GM18499 (cell line): ENCODE measurements around the gene UFC1.

Experiments used
- ATAC-seq: cut with Tn5 transposase; IDR thresholded peaks from one replicate; pipeline ENCODE4 v1.9.1; 2021; ENCODE audit warnings: moderate number of reproducible peaks; ENCODE audit not compliant: insufficient read depth, unreplicated experiment

The UFC1 gene

GRCh38 chr1:161132410-161133219 is 21.2 kb upstream of the UFC1 start, which contains the start of gene DEDD:
Gene DEDD (minus strand): TSS chr1:161132667. CDS start chr1:161124462, 8,205 bp downstream.
- ATAC-seq: peak; percentile 95

- no peak for ATAC-seq
Observed at GRCh38 chr1:161133220-161133740, 20.5 kb upstream of the UFC1 start.

DNA sequence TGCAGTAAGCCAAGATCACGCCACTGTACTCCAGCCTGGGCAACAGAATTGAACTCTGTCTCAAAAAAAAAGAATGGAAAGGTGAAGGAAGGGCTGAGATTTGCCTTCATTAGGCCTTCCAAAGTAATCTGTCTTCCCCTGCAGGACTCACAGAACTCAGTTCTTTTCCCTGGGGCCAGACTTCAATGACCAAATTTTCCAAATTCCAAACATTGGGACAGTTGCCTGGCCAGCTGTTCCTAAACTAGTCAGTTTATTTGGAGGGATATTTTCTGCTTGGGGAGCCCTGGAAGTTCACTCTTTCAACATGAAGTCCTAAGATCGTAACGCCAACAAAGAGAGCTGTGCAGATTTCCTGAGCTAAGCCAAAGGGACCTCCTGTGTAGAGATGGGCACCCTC is 15.9 kb upstream of the UFC1 start:
- ATAC-seq: no peak

DNA sequence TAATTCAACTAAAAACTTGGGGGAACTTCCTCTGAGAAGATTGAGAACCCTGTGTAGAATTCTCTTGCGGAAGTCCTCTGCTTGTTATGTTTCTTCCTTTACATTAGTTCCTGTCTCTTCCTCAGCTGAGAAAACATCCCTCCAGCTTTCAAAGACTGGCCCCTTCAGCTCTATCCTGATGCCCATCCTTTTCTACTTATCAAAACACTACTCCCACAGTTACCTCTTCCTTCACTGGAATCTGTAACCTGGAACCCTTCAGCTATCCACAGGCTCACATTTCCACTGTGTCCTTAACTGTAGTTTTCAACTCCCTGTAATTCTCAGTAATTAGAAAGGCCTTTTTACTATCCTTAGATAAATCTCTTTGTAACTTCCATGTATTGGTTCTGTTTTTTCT is 15.3 kb upstream of the UFC1 start:
- no peak for ATAC-seq

DNA sequence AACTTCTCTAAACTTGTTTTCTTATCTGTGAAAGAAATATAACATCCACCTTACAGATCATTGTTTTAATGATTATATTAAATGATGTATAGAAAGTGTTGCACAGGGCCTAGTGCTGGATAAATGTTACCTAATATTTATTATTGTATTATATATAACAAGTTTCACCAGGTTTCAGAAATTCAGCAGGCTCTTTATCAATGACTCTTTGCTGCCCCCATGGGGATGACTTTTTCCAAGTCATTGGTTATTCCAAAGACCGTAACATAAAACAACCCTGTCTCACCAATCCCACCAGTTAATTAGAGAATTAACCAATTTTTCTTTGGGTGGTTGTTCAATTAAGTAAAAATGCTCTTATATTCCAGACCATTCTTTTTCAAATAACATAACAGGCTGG is 14.0 kb upstream of the UFC1 start:
- no peak for ATAC-seq

DNA sequence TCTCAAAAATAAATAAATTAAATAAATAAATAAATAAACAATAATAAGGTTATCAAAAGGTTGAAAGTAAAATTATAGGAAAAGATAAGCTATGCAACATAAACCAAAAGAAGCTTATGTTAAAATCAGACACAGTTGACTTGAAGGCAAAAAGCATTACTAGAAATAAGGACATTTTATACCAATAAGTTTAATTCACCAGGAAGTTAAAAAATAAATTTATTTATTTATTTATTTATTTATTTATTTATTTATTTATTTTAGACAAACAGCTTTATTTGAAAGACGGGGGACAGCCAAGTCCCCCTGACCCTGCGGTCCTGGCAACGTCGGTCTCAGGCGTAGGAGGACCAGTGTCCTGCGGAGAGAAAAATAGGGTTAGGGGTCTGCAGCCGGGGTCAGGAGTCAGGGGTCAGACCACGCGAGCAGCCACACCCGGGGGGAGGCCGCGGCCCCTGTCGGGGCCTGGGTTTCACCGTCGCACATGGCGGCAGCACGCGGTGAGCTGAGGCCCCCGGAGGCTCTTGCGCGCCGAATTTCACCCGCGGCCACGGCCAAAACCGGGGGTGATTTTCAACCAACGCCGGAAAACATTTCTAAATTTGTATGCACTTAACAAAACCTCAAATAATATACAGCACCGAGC is 12.9 kb upstream of the UFC1 start:
- ATAC-seq: no peak

GRCh38 chr1:161145832-161146231 is 7.9 kb upstream of the UFC1 start:
- ATAC-seq: no peak

GRCh38 chr1:161153176-161153575 is 602 bp upstream of the UFC1 start:
- ATAC-seq: no peak

- no peak for ATAC-seq
Observed at GRCh38 chr1:161157867-161158266, 4.1 kb downstream of the UFC1 start.

GRCh38 chr1:161158316-161159010 is 4.7 kb downstream of the UFC1 start:
- ATAC-seq: no peak

GRCh38 chr1:161159087-161159912 is 5.5 kb downstream of the UFC1 start, which contains the start of gene USP21:
Gene USP21 (plus strand): TSS chr1:161159500. CDS start chr1:161160641, 1,141 bp downstream.
- ATAC-seq: peak; percentile 54

GRCh38 chr1:161159913-161160243 is 6.1 kb downstream of the UFC1 start:
- no peak for ATAC-seq

DNA sequence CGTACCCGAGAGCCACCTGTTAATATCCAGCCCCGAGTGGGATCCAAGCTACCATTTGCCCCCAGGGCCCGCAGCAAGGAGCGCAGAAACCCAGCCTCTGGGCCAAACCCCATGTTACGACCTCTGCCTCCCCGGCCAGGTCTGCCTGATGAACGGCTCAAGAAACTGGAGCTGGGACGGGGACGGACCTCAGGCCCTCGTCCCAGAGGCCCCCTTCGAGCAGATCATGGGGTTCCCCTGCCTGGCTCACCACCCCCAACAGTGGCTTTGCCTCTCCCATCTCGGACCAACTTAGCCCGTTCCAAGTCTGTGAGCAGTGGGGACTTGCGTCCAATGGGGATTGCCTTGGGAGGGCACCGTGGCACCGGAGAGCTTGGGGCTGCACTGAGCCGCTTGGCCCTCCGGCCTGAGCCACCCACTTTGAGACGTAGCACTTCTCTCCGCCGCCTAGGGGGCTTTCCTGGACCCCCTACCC is 6.9 kb downstream of the UFC1 start:
- no peak for ATAC-seq

DNA sequence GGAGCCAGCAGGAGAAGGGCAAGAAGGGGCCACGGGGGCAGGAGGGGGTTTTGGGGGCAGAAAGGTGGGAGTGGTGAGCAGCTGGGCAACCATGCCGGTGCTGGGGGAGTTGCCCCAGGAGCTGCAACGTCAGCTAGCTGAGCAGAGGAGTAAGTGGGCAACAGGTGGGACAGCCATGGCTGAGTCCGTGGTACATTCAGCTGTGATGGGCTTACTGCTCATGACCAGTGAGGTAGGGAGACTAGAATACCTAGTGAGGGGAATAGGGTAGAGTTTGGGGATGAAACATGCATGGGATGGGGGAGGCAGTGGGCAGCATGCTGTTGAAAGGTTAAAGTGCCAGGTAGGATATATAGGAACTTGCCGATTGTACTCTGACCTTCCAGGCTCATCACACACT is 7.9 kb downstream of the UFC1 start:
- no peak for ATAC-seq

DNA sequence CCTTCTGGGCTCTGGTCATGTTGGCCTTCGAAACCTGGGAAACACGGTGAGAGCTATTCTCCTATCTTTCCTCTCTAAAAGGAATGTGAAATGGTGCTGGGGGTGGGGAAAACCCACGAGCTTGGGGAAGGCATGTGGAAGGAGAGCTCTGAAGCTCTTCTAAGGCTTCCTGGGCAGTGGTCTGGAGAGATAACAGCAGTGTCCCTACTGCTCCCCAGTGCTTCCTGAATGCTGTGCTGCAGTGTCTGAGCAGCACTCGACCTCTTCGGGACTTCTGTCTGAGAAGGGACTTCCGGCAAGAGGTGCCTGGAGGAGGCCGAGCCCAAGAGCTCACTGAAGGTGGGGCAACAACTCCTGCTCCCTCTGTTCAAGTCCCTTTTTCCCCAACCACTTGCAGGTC is 8.3 kb downstream of the UFC1 start:
- ATAC-seq: no peak

GRCh38 chr1:161162806-161163205 is 9.0 kb downstream of the UFC1 start:
- no peak for ATAC-seq

DNA sequence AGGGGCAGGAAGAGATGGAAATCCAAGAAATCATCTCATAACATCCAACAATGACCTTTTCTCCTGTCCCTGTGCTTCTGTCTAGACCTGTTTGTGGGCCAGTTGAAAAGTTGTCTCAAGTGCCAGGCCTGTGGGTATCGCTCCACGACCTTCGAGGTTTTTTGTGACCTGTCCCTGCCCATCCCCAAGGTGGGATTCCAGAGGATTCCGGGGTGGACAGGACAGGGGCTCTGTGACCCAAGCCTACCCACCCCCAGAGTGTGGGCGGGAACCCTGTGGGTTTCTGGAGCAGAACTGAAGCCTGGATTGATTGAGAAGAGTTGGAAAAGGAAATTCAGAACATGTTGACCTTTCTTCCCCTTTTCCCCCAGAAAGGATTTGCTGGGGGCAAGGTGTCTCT is 10.0 kb downstream of the UFC1 start:
- no peak for ATAC-seq

DNA sequence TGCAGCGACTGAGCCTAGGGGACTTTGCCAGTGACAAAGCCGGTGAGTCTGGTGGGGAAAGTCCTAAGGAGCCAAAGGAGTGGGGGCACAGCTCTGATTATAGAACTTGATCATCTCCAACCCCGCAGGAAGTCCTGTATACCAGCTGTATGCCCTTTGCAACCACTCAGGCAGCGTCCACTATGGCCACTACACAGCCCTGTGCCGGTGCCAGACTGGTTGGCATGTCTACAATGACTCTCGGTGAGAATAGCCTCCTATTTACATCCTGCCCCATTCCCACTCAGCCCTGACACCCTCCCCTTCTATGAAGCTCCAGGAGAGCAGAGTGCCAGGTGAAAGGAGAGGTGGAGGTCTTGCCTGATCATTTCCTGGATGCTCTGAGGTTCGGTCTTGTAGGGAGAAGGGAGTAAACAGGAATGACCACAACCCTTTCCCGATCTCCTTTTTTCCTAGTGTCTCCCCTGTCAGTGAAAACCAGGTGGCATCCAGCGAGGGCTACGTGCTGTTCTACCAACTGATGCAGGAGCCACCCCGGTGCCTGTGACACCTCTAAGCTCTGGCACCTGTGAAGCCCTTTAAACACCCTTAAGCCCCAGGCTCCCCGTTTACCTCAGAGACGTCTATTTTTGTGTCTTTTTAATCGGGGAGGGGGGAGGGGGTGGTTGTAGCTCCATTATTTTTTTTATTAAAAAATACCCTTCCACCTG is 11.3 kb downstream of the UFC1 start:
- ATAC-seq: no peak
